OCI-M2 (cell line): Measurements from ENCODE around the gene PGBD5.

Experiments
- DNase-seq: peaks from one replicate; lab custom pipeline; 2025; ENCODE audit not compliant: unreplicated experiment; lab: John Stamatoyannopoulos, UW

The PGBD5 gene

GRCh38 chr1:230283678-230284077 is 142.5 kb downstream of the PGBD5 start:
- no peak for DNase-seq

DNA sequence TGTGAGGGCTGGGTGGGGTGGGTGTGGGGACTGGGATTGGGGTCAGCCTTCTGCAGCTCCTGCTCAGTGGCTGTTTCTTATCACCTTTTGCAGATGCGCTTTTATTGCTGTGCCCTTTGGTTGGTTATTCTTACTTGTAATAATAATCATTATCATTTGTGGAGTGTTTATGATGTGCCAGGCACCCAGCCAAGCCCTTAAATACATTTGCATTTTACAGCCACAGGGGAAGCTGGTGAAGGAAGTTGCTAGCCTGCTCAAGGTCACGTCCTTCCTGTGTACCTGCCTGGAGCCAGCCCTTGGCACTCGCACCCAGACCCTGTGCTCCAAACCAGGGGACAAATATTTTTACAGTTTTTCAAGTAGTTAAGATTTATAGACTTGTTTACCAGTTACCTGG is 144.0 kb downstream of the PGBD5 start:
- no peak for DNase-seq

DNA sequence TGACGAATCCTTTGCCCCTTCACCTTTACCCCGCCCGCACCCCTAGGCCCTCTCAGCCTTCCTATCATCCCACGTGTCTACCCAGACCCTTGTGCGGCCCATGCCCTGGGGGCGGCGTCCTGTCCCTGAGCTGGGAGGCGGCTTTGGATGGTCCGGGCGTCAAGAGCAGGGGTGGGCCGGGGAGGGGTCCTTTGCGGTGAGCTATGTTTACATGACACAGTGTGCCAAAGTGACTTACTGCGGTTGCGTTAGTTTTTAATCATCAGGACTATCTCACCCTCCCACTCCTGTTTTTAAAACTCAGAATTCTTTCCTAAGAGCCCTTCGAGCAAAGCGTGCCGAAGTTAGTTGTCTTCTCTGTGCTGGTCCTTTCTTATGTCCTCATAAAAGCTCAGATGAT is 144.6 kb downstream of the PGBD5 start:
- no peak for DNase-seq

GRCh38 chr1:230280906-230281413 is 145.2 kb downstream of the PGBD5 start:
- DNase-seq: no peak

- no peak for DNase-seq
Observed at GRCh38 chr1:230280054-230280795, 145.9 kb downstream of the PGBD5 start.

GRCh38 chr1:230279583-230279945 is 146.6 kb downstream of the PGBD5 start:
- DNase-seq: no peak

- DNase-seq: no peak
Observed at GRCh38 chr1:230278871-230279582, 147.1 kb downstream of the PGBD5 start.

- DNase-seq: no peak
Observed at GRCh38 chr1:230278376-230278775, 147.8 kb downstream of the PGBD5 start.

GRCh38 chr1:230277201-230278025 is 148.7 kb downstream of the PGBD5 start:
- DNase-seq: no peak

- no peak for DNase-seq
Observed at GRCh38 chr1:230276401-230276800, 149.7 kb downstream of the PGBD5 start.

- DNase-seq: no peak
Observed at GRCh38 chr1:230274254-230274653, 151.9 kb downstream of the PGBD5 start.

- DNase-seq: no peak
Observed at GRCh38 chr1:230273141-230273710, 152.9 kb downstream of the PGBD5 start.

DNA sequence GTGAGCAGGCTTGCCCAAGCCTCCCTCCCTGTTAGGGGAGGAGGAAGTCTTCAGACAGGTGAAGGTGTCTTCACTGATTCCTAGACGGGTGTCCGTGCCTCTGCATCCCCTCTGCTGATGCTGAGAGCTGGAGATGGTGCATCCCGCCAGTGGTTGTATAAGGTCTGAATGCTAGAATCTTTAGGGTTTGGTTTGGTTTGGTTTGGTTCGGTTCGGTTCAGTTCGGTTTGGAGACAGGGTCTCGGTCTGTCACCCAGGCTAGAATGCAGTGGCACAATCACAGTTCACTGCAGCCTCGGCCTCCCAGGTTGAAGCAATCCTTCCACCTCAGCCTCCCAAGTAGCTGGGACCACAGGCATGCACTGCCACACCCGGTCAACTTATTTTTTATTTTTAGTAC is 153.6 kb downstream of the PGBD5 start:
- no peak for DNase-seq

DNA sequence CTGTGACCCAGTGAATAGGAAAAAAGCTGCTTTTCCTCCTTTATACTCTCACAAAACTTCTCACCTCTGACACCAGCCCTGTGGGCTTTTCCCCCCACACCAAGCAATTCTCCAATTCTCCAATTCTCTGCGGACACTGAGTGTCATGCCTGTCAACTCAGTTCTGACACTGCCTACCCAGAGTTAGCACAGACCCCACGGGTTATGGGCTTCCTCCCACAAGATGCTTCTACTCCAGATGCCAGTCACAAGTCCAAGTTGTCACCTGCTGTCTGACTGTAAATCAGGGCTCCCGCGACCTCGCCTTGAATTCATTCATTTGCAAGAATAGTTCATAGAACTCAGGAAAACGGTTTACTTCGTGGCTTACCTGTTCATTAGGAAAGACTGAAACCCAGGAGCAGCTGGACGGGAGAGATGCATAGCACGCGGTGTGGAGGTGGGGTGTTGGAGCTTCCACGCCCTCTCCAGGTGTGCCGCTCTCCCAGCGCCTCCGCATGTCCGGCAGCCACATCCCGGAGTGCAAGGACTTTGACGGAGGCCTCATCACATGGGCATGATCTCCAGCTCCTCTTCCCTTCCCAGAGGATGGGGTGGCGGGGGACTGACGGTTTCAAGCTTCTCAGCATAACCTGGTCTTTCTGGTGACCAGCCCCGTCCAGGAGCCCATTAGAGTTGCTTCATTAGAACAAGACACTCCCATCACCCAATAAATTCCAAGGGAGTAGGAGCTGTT is 154.7 kb downstream of the PGBD5 start:
- no peak for DNase-seq

GRCh38 chr1:230270559-230271281 is 155.4 kb downstream of the PGBD5 start:
- no peak for DNase-seq

DNA sequence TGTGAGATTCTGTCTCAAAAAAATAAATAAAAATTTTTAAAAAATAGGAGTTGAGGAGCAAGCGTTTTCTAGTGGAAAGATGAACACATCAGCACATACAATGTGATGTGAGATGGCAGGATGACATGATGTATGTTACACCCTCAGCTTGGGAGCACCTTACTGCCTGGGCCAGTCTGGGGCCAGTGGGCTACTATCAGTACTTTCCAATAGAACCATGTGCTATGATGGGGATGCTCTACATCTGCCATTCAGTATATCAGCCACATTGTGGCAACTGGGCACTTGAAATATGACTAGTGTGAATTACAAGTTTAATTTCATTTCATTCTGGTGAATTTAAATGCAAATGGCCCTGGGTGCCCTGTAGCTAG is 156.0 kb downstream of the PGBD5 start:
- no peak for DNase-seq

- DNase-seq: no peak
Observed at GRCh38 chr1:230268371-230269170, 157.6 kb downstream of the PGBD5 start.

GRCh38 chr1:230267338-230268065 is 158.6 kb downstream of the PGBD5 start:
- DNase-seq: no peak

- DNase-seq: no peak
Observed at GRCh38 chr1:230266456-230266855, 159.7 kb downstream of the PGBD5 start.
